ENCODE data around the gene EMD.

- TF ChIP-seq POLR2A (IDR thresholded peaks at IDR 0.05; ENCODE audit: low read depth, low read length) = no peak
- no peak for TF ChIP-seq POLR2AphosphoS5 (IDR thresholded peaks at IDR 0.05; ENCODE audit: low read depth, low read length)
- no peak for TF ChIP-seq TAF1 (IDR thresholded peaks at IDR 0.05; ENCODE audit: low read depth, low read length)
- no peak for TF ChIP-seq POU2F2 (IDR thresholded peaks at IDR 0.05; ENCODE audit: low read depth, low read length)
- no peak for TF ChIP-seq SPI1 (IDR thresholded peaks at IDR 0.05; ENCODE audit: low read depth, low read length)
These were observed 32.9 kb downstream of the EMD start for GRCh38 chrX:154411981-154412340.

Measured in GM12891 (cell line).